SK-N-SH (cell line): ENCODE measurements around the gene TICAM2.

Experiments used
- EP300 ChIP-seq, 2 experiments: IDR thresholded peaks; 2 replicates each; pipeline versions ENCODE4 v1.4.0 to v1.6.1; 2012; ENCODE audit warnings: borderline replicate concordance in 1 of 2, low read depth in 1 of 2, low read length in 1 of 2
- MEF2A ChIP-seq: IDR thresholded peaks from 2 replicates; pipeline ENCODE4 v1.4.0; 2012; ENCODE audit warnings: low read depth, borderline replicate concordance
- RFX5 ChIP-seq: IDR thresholded peaks from 2 replicates; pipeline ENCODE4 v1.6.1; 2012; ENCODE audit warnings: mild to moderate bottlenecking, improper control_type of control experiment, low read length
- TF ChIP-seq, protein P1 (sequence below): fragments of 200-600 bp; sonication (generic); IDR thresholded peaks from 2 replicates; pipeline ENCODE4 v1.6.1; 2017; ENCODE audit warnings: antibody characterized with exemption, mild to moderate bottlenecking, moderate library complexity
- TF ChIP-seq, protein P2 (sequence below): IDR thresholded peaks from 2 replicates; pipeline ENCODE4 v1.4.0; 2012; ENCODE audit warnings: low read depth, borderline replicate concordance
- TF ChIP-seq, protein P3 (sequence below): IDR thresholded peaks from 2 replicates; pipeline ENCODE4 v1.6.1; 2012; ENCODE audit warnings: mild to moderate bottlenecking, low read depth, low read length, moderate library complexity

DNA sequence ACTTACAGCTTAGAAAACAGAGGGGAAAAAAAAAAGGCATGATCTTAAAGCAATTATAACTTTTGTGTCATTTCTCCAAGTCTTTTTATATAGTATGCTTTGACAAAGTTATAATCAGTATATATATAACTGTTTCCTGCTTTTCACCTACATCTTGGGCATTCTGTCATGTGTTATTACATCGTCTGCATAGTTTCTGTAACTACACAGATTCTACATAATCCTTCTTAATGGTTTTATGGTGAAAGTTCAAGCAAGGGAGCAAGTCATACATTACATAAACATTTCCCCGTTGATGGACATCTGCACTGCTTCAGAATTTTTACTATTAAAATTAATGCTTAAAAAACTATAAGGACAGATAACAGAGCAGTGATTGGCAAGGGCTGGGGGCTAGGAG is 69.8 kb downstream of the TICAM2 start:
- no peak for TF ChIP-seq MEF2A
- TF ChIP-seq, protein P1, sequence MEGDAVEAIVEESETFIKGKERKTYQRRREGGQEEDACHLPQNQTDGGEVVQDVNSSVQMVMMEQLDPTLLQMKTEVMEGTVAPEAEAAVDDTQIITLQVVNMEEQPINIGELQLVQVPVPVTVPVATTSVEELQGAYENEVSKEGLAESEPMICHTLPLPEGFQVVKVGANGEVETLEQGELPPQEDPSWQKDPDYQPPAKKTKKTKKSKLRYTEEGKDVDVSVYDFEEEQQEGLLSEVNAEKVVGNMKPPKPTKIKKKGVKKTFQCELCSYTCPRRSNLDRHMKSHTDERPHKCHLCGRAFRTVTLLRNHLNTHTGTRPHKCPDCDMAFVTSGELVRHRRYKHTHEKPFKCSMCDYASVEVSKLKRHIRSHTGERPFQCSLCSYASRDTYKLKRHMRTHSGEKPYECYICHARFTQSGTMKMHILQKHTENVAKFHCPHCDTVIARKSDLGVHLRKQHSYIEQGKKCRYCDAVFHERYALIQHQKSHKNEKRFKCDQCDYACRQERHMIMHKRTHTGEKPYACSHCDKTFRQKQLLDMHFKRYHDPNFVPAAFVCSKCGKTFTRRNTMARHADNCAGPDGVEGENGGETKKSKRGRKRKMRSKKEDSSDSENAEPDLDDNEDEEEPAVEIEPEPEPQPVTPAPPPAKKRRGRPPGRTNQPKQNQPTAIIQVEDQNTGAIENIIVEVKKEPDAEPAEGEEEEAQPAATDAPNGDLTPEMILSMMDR, result no peak
- no peak for TF ChIP-seq RFX5
- TF ChIP-seq EP300 (IDR thresholded peaks at IDR 0.05; ENCODE audit: borderline replicate concordance in 1 of 2, low read depth in 1 of 2, low read length in 1 of 2), result no peak
- TF ChIP-seq, protein P2, sequence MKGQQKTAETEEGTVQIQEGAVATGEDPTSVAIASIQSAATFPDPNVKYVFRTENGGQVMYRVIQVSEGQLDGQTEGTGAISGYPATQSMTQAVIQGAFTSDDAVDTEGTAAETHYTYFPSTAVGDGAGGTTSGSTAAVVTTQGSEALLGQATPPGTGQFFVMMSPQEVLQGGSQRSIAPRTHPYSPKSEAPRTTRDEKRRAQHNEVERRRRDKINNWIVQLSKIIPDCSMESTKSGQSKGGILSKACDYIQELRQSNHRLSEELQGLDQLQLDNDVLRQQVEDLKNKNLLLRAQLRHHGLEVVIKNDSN, result no peak
- TF ChIP-seq, protein P3, sequence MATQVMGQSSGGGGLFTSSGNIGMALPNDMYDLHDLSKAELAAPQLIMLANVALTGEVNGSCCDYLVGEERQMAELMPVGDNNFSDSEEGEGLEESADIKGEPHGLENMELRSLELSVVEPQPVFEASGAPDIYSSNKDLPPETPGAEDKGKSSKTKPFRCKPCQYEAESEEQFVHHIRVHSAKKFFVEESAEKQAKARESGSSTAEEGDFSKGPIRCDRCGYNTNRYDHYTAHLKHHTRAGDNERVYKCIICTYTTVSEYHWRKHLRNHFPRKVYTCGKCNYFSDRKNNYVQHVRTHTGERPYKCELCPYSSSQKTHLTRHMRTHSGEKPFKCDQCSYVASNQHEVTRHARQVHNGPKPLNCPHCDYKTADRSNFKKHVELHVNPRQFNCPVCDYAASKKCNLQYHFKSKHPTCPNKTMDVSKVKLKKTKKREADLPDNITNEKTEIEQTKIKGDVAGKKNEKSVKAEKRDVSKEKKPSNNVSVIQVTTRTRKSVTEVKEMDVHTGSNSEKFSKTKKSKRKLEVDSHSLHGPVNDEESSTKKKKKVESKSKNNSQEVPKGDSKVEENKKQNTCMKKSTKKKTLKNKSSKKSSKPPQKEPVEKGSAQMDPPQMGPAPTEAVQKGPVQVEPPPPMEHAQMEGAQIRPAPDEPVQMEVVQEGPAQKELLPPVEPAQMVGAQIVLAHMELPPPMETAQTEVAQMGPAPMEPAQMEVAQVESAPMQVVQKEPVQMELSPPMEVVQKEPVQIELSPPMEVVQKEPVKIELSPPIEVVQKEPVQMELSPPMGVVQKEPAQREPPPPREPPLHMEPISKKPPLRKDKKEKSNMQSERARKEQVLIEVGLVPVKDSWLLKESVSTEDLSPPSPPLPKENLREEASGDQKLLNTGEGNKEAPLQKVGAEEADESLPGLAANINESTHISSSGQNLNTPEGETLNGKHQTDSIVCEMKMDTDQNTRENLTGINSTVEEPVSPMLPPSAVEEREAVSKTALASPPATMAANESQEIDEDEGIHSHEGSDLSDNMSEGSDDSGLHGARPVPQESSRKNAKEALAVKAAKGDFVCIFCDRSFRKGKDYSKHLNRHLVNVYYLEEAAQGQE, result no peak
